Measurements from ENCODE around the gene MPI.
"Not testable (repeated sequence)": the region's sequence is repeated elsewhere in the genome, so short reads cannot be mapped to it uniquely, and the experiment has no call there.

Gene MPI

GRCh38 chr15:74928771-74929198 is 38.9 kb downstream of the MPI start:
- Histone ChIP-seq H3K4me3 (ENCODE audit: low read length) (no peak overlapping the region), H3K4me2 (ENCODE audit: low read length) (no peak overlapping the region), H3K9me3 (ENCODE audit: insufficient read depth, low read length) (no peaks in the 10 kb centered on the region), H3K79me2 (ENCODE audit: low read length) (peaks cover 81% of the 10 kb centered on the region), H3K27me3 (ENCODE audit: low read depth, low read length) (no peaks in the 10 kb centered on the region), H4K20me1 (ENCODE audit: insufficient read depth, low read length) (peaks cover 26% of the 10 kb centered on the region), H3K36me3 (replicated peaks; ENCODE audit: low read depth, low read length) (peaks cover 39% of the 10 kb centered on the region), H3K4me1 (ENCODE audit: low read length) (peaks cover 13% of the 10 kb centered on the region), H2AFZ (ENCODE audit: low read depth, low read length) (no peak overlapping the region), H3K9ac (ENCODE audit: low read length) (no peak overlapping the region), H3K27ac (ENCODE audit: low read length) (no peak overlapping the region)
- TF ChIP-seq EZH2phosphoT487 (IDR thresholded peaks at IDR 0.05; ENCODE audit: low read depth), result no peak
- TF ChIP-seq CTCF (IDR thresholded peaks at IDR 0.05; ENCODE audit: low read depth, low read length), result no peak

GRCh38 chr15:74933573-74933972 is 43.7 kb downstream of the MPI start:
- H3K27ac ChIP-seq (ENCODE audit: low read length), result no peak overlapping the region
- H2AFZ ChIP-seq (ENCODE audit: low read depth, low read length), result no peak overlapping the region
- TF ChIP-seq CTCF (IDR thresholded peaks at IDR 0.05; ENCODE audit: low read depth, low read length) (no peak), EZH2phosphoT487 (IDR thresholded peaks at IDR 0.05; ENCODE audit: low read depth) (no peak)
- H3K4me3 ChIP-seq (ENCODE audit: low read length), result no peak overlapping the region
- no peaks in the 10 kb centered on the region for H3K9me3 ChIP-seq (ENCODE audit: insufficient read depth, low read length)
- H4K20me1 ChIP-seq (ENCODE audit: insufficient read depth, low read length), result peaks cover 37% of the 10 kb centered on the region
- no peak overlapping the region for H3K4me2 ChIP-seq (ENCODE audit: low read length)
- H3K36me3 ChIP-seq (replicated peaks; ENCODE audit: low read depth, low read length), result peaks cover 32% of the 10 kb centered on the region
- H3K4me1 ChIP-seq (ENCODE audit: low read length), result peaks cover 29% of the 10 kb centered on the region
- peaks cover 92% of the 10 kb centered on the region for H3K79me2 ChIP-seq (ENCODE audit: low read length)
- no peaks in the 10 kb centered on the region for H3K27me3 ChIP-seq (ENCODE audit: low read depth, low read length)
- H3K9ac ChIP-seq (ENCODE audit: low read length), result no peak overlapping the region

- Histone ChIP-seq H3K79me2 (ENCODE audit: low read length) (peaks cover 76% of the 10 kb centered on the region), H4K20me1 (ENCODE audit: insufficient read depth, low read length) (peaks cover 34% of the 10 kb centered on the region), H3K4me1 (ENCODE audit: low read length) (peaks cover 31% of the 10 kb centered on the region), H3K36me3 (replicated peaks; ENCODE audit: low read depth, low read length) (peaks cover 21% of the 10 kb centered on the region)
- not testable (repeated sequence) for H3K9me3 ChIP-seq (ENCODE audit: insufficient read depth, low read length); H2AFZ ChIP-seq (ENCODE audit: low read depth, low read length); H3K27me3 ChIP-seq (ENCODE audit: low read depth, low read length); H3K9ac ChIP-seq (ENCODE audit: low read length); H3K27ac ChIP-seq (ENCODE audit: low read length); H3K4me2 ChIP-seq (ENCODE audit: low read length); H3K4me3 ChIP-seq (ENCODE audit: low read length)
Measured at GRCh38 chr15:74935193-74935592, 45.4 kb downstream of the MPI start.

- Histone ChIP-seq H3K27me3 (ENCODE audit: low read depth, low read length) (no peaks in the 10 kb centered on the region), H3K9ac (ENCODE audit: low read length) (peak overlapping the region; percentile 95), H3K79me2 (ENCODE audit: low read length) (peaks cover 57% of the 10 kb centered on the region), H3K27ac (ENCODE audit: low read length) (peak overlapping the region; percentile 83), H3K36me3 (replicated peaks; ENCODE audit: low read depth, low read length) (peaks cover 18% of the 10 kb centered on the region), H4K20me1 (ENCODE audit: insufficient read depth, low read length) (peaks cover 26% of the 10 kb centered on the region), H3K4me3 (ENCODE audit: low read length) (peak overlapping the region; percentile 87), H3K9me3 (ENCODE audit: insufficient read depth, low read length) (no peaks in the 10 kb centered on the region), H3K4me2 (ENCODE audit: low read length) (peak overlapping the region; percentile 95), H2AFZ (ENCODE audit: low read depth, low read length) (0 out of 2 replicates have a peak overlapping the region, but pooled peaks have one; percentile 0), H3K4me1 (ENCODE audit: low read length) (peaks cover 25% of the 10 kb centered on the region)
- TF ChIP-seq EZH2phosphoT487 (IDR thresholded peaks at IDR 0.05; ENCODE audit: low read depth) (no peak), CTCF (IDR thresholded peaks at IDR 0.05; ENCODE audit: low read depth, low read length) (no peak)
Measured at GRCh38 chr15:74937272-74937589, 47.4 kb downstream of the MPI start.
